RWPE1 (cell line): ENCODE data around the gene CD247.

Experiments
- CTCF ChIA-PET: fragments of 350-600 bp; sonication (Branson Sonifier 250); formaldehyde crosslinking; extraction: SDS; loops from one replicate; lab custom pipeline; 2021; lab: Yijun Ruan, JAX
- POLR2A ChIA-PET: fragments of 400-600 bp; formaldehyde crosslinking; extraction: SDS; loops from one replicate; lab custom pipeline; 2020; ENCODE audit warnings: antibody characterized with exemption; ENCODE audit not compliant: low non-redundant PET; lab: Yijun Ruan, JAX
- DNase-seq: peaks from one replicate; pipeline ENCODE4 v3.0.0; 2012; ENCODE audit warnings: low spot score
- H3K27ac ChIP-seq: fragments of 450-650 bp; 2 replicates; pipeline ENCODE4 v1.5.1; 2017
- TF ChIP-seq, protein P1 (sequence below): fragments of 450-650 bp; conservative IDR thresholded peaks from 2 replicates; pipeline ENCODE4 v1.5.1; 2017; ENCODE audit warnings: low read depth, mild to moderate bottlenecking

CD247 gene

DNA sequence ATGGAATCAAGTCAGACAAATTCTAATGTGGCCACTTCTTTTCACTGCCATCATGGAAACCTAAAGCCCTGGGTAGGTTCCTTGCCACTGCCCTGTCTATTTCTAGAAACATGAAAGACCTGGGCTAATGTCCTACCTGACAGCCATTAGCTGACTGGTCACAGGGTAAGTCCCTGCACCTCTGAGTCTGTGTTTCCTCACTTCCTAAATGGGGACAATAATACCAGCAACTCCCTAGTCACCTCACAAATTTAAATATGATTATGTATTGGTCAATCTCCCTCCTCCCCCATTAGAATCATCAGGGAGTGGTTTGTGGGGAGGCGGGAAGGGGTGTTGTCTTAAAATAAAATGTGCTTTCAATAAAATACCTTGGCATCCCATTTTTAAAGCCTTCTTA is 33.0 kb upstream of the CD247 start:
- TF ChIP-seq, protein P1, sequence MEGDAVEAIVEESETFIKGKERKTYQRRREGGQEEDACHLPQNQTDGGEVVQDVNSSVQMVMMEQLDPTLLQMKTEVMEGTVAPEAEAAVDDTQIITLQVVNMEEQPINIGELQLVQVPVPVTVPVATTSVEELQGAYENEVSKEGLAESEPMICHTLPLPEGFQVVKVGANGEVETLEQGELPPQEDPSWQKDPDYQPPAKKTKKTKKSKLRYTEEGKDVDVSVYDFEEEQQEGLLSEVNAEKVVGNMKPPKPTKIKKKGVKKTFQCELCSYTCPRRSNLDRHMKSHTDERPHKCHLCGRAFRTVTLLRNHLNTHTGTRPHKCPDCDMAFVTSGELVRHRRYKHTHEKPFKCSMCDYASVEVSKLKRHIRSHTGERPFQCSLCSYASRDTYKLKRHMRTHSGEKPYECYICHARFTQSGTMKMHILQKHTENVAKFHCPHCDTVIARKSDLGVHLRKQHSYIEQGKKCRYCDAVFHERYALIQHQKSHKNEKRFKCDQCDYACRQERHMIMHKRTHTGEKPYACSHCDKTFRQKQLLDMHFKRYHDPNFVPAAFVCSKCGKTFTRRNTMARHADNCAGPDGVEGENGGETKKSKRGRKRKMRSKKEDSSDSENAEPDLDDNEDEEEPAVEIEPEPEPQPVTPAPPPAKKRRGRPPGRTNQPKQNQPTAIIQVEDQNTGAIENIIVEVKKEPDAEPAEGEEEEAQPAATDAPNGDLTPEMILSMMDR = no peak
- CTCF ChIA-PET = no interaction called here
- DNase-seq = no peak
- no peak overlapping the region for H3K27ac ChIP-seq
- POLR2A ChIA-PET = no interaction called here

DNA sequence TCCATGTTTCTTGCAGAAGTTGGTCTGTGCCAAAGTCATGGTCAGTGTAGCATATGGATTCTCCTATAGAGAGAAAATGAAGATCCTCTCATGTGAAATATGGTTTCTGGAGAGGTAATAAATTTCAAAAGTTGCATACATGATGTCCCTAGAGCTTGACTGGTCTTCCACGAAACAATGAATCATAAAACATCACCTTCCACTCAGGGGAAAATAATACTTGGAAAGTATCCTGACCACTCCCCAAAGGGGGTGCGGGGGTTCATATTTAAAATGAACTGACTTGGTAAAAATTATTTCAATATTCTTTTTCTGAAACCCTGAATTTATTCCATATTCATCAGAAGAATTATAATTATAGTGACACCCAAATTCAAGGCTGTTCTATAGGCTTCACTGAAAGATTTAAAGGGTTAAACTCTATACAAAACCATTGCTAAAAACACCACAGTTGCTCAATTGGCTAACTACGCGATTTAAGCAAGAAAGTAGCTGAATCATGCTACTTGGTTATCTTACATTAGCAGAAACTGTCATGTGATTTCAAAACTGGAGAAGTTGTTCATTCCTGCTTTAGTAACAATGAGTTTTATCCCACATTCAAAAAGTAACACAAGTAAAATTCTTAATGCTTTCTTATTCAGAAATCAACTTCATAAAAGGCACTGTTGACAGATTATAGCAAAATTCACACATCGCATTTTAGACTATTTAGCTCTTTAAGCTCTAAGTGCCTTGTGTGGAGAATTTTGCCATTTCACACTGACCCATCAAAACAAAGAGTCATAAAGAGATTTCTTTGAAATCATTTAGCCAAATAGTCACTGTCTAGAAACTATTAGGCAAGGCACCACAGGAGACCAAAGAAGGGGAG is 30.0 kb upstream of the CD247 start:
- H3K27ac ChIP-seq = no peak overlapping the region
- TF ChIP-seq, protein P1 = no peak
- DNase-seq = no peak
- ChIA-PET POLR2A (no interaction called here), CTCF (interaction anchor here (0.8 kb wide), 1 partner anchor 8 kb away, joined by 3 read pairs; no protein-coding TSS in a partner anchor)

DNA sequence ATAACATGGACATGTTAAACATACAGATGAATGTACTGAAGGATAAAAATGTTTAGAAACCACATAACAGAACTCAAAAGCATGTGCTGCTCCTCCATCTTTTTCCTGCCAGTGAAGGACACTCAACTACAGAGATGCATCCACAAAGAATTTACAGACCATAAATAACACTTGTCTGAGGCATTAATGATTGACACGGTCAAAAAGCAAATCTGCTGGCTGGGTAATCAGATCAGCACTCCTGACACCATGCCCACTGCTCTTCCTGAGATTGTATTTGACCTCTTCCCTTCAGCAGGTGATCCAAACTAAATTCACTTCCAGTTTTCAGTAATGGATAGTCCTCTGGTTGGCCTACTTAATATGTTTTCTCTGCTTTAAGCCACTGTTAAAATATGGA is 28.6 kb upstream of the CD247 start:
- H3K27ac ChIP-seq = no peak overlapping the region
- no peak for DNase-seq
- POLR2A ChIA-PET = no interaction called here
- TF ChIP-seq, protein P1 = no peak
- CTCF ChIA-PET = interaction anchor here (0.6 kb wide), 1 partner anchor 457 kb away, joined by 5 read pairs; no protein-coding TSS in a partner anchor

DNA sequence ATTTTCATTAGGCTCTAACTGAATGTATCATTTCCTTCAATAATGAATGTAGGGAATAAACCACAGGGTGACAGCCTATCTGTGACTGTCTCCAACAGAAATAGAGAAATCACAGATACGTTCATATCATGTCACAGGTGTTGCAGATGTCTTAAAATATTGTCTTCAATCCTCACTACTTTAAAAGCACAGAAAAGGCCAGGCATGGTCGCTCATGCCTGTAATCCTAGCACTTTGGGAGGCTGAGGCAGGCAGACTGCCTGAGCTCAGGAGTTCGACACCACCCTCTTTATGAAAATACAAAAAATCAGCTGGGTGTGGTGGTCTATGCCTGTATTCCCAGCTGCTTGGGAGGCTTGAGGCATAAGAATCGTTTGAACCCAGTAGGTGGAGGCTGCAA is 27.0 kb upstream of the CD247 start:
- DNase-seq = no peak
- H3K27ac ChIP-seq = no peak overlapping the region
- ChIA-PET POLR2A (no interaction called here), CTCF (interaction anchor here (1.2 kb wide), 1 partner anchor 142 kb away, joined by 3 read pairs; no protein-coding TSS in a partner anchor)
- TF ChIP-seq, protein P1 = no peak

DNA sequence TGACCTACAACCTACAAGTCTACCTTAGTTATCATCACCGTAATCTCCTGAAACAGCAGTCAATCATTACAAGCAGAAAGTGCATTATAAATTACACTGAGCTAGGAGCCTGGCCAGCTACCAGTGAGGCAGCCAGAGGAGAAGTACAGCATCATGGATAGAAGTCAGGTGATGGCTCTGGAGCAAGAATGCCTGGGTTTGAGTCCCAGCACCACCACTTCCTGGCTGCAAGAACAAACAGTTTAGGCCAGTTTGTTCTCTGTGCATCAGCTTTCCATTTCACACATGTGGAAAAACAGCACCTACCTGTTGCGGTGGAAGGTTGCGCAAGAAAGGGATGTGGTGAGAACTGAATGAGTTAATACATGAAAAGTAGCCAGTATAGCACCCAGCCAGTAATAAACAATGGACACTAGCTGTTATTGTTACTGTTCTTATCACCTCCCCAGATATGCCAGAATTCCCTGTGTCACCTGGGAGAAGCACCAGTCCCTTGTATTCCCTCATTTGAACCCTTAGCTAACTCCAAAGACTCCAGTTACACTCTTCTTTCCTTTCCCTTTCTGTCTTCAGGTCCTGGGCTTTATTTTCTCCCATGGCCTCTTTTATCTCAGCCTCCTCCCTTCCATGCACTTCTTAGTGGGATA is 26.2 kb upstream of the CD247 start:
- POLR2A ChIA-PET = no interaction called here
- TF ChIP-seq, protein P1 = no peak
- CTCF ChIA-PET = interaction anchor here (1.2 kb wide), 1 partner anchor 143 kb away, joined by 3 read pairs; no protein-coding TSS in a partner anchor
- DNase-seq = peak; percentile 58
- H3K27ac ChIP-seq = no peak overlapping the region

DNA sequence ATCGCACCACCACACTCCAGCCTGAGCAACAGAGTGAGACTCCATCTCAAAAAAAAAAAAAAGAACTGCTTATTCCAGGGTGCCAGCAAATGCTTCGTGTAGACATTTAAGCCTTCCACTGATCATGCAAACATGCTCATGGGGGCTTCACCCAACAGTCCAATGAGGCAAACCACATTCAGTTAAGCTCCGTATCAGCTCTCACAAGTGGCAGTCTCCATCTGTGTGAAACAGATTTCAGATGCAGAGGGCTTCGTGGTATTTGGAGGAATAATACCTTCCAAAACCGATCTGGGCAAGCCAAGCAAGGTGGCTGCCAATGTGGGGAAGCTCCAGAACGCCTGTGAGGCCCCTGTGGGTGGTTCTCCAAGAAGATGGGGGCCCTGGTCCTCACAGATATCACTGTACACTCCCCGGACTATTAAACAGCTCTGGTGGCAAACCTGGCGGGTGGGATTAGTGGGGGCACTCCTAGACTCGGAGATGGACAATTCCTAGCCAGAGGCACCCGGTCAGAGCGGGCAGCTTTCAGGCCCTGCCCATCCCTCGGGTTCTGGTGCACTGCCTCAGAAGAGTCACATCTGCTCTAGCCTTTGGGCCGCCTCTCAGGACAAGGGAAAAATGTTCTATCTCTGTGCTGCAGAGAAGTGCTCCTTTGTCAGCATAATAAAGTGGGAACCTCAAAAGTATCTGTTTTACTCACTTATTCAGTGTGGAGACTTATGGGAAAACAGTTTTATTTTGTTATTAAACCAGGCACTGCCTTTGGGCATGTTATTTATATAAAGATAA is 25.1 kb upstream of the CD247 start:
- H3K27ac ChIP-seq = no peak overlapping the region; the same call in 1 of the 2 replicates
- POLR2A ChIA-PET = no interaction called here
- TF ChIP-seq, protein P1 = no peak
- CTCF ChIA-PET = interaction anchor here (0.6 kb wide), 1 partner anchor 500 kb away, joined by 3 read pairs; no protein-coding TSS in a partner anchor
- DNase-seq = no peak
